NCI-H774 (cell line): Measurements from ENCODE around the gene GMFB.
A peak's percentile ranks its signal among the peaks of the same experiment; 100 is the strongest.
"Not testable (repeated sequence)": the region's sequence is repeated elsewhere in the genome, so short reads cannot be mapped to it uniquely, and the experiment has no call there.

ENCODE experiments used
- DNase-seq: peaks from one replicate; lab custom pipeline; 2025; lab: John Stamatoyannopoulos, UW

The GMFB gene

DNA sequence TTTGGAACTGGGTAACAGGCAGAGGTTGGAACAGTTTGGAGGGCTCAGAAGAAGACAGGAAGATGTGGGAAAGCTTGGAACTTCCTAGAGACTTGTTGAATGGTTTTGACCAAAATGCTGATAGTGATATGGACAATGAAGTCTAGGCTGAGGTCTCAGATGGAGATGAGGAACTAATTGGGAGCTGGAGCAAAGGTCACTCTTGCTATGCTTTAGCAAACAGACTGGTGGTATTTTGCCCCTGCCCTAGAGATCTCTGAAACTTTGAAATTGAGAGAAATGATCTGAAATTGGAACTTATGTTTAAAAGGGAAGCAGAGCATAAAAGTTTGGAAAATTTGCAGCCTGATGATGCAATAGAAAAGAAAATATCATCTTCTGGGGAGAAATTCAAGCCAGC lies 30.2 kb downstream of the GMFB start:
- not testable (repeated sequence) for DNase-seq

DNA sequence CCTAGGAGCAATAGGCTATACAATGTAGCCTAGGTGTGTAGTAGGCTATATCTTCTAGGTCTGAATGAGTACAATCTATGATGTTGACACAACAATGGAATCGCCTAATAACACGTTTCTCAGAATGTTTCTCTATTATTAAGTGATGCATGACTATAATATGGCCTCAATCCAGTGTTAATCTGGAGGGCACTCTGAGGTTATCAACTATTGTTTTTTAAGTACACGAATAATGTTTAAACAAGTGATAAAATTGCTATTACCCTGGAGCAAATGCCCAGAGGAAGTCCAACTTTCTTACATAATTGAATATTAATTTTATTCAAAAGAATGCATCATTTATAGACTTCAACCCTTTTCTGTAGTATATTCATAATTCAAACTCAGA lies 31.2 kb downstream of the GMFB start:
- DNase-seq: no peak

DNA sequence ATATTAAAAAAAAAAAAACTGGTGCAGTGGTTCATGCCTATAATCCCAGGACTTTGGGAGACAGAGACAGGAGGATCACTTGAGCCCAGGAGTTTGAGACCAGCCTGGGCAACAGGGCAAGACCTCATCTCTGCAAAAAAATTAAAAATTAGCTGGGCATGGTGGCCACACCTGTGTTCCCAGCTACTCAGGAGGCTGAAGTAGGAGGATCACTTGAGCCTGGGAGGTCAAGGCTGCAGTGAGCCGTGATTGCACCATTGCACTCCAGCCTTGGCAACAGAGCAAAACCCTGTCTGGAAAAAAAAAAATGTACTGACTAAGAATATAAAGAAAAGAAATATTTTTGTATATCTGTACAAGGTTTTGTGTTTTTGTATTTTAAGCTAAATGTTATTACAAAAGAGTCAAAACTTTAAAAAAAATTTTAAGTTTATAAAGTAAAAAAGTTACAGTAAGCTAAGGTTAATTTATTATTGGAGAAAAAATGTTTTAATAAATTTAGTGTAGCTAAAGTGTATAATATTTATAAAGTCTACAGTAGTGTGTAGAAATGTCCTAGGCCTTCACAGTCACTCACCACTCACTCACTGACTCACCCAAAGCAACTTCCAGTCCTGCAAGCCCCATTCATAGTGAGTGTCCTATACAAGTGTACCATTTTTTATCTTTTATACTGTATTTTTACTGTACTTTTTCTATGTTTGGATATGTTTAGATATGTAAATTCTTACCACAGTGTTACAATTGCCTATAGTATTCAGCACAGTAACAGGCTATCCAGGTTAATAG lies 31.8 kb downstream of the GMFB start:
- DNase-seq: not testable (repeated sequence)

GRCh38 chr14:54455363-54455762 lies 33.4 kb downstream of the GMFB start:
- DNase-seq: no peak

DNA sequence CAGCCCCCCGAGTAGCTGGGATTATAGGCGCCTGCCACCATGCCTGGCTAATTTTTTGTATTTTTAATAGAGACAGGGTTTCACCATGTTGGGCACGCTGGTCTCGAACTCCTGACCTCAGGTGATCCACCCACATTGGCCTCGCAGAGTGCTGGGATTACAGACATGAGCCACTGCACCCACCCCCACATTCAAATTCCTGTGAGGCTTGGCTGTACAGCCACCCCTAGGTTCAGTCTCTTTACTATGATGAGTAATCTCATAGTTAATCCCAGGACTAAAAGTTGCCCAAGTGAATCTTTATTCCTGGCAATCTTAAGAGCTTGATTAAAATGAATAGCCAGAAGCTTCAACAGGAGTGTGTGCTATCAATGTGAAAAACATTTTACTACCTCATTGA lies 34.8 kb downstream of the GMFB start:
- DNase-seq: not testable (repeated sequence)

DNA sequence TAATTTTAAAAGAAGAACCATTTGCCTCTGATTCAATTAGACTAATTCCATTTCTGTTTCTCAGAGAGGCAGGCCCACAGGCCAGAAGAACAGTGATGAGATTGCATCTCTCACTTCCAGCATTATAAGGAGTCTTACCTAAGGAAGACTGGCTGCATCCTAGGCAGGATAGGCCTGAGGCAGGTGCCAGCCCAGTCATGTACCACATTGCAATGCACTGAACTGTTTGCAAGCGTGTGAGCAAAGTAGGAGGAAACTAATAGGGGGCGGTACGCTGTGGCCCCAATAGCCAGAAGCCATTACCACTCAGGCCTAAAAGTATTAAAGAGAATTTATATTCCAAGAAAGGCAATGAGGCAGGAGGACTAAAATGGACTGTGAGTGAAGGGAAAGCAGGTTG lies 35.5 kb downstream of the GMFB start:
- no peak for DNase-seq

GRCh38 chr14:54451961-54452360 lies 36.8 kb downstream of the GMFB start:
- no peak for DNase-seq

DNA sequence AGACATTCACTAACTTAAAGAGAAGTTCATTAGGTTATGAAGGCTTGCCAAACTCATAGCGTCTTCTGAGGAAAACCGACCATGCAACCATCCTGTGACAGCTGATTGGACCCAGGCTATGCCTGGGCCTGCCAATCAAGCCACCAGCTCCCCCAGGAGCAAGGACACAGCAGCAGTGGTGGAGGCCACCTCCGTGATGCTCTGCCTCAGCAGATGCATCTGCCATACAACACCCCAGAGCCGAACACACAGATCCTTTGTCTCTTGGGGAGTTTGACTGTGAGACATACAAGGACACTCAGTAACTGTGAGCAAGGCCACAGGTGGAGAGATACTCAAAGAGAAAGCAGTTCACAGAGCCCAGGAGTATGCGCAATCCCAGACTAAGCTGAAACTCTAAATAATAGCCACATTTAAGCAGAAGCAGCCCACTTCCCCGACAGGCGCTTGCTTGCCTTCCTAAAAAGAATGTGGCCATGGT lies 37.6 kb downstream of the GMFB start:
- no peak for DNase-seq

GRCh38 chr14:54450535-54450934 lies 38.2 kb downstream of the GMFB start:
- no peak for DNase-seq

DNA sequence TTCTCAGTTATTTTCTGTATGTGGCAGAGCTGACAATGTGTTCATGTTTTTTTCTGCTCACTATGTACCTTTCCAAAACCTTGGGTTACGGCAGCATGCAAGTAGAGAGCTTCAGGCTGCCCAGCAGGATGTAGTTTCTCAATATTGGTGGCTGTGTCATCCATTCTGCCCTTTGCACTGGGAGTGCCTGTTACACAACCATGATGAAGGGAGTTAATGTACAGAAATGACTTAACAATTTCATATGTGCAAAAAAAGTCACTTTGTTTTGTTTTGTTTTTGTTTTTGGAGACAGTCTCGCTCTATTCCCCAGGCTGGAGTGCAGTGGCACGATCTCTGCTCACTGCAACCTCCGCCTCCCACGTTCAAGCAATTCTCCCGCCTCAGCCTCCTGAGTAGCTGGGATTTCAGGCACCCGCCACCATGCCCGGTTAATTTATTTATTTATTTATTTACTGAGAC lies 41.5 kb downstream of the GMFB start:
- no peak for DNase-seq

GRCh38 chr14:54446161-54446693 lies 42.6 kb downstream of the GMFB start:
- no peak for DNase-seq

- no peak for DNase-seq
These were observed 44.1 kb downstream of the GMFB start for GRCh38 chr14:54444681-54445080.

DNA sequence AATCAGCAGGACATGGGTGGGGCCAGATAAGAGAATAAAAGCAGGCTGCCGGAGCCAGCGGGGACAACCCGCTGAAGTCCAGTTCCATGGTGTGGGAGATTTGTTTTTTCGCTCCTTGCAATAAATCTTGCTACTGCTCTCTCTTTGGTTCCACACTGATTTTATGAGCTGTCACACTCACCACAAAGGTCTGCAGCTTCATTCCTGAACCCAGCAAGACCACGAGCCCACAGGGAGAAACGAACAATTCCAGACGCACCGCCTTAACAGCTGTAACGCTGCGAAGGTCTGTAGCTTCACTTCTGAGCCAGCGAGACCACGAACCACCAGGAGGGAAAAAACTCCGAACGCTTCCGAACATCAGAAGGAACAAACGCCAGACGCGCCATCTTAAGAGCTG lies 44.8 kb downstream of the GMFB start:
- DNase-seq: no peak

DNA sequence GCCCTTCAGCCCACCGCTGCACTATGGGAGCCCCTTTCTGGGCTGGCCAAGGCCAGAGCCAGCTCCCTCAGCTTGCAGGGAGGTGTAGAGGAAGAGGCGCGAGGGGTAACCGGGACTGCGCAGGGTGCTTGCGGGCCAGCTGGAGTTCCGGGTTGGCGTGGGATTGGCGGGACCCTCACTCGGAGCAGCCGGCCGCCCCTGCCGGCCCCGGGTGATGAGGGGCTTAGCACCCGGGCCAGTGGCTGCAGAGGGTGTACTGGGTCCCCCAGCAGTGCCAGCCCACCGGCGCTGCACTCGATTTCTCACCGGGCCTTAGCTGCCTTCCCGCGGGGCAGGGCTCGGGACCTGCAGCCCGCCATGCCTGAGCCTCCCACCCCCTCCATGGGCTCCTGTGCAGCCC lies 45.8 kb downstream of the GMFB start:
- not testable (repeated sequence) for DNase-seq

GRCh38 chr14:54440873-54441868 lies 47.6 kb downstream of the GMFB start, which contains the start of gene CNIH1:
Gene CNIH1, minus strand, starts transcription at chr14:54441374. Its CDS starts 47 bp downstream, at chr14:54441327.
- peak; percentile 77 for DNase-seq

DNA sequence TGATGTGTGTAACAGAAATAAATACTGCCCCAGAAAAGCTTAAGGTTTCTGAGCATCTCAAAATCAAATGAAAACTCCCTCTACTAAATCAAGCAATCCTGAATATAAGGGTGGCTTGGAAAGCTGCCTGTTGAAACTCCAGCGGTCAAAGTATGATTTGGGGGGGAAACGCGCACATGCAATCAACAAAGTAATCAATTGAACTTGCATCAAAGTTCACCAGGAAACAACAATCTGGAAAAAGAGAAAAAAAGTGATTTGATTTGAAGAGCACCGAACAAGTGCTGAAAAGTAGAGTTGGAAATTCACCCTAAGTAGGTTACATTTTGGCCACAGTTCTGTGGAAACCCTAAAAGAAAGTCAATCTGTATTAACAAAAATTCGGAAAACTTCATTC lies 48.3 kb downstream of the GMFB start:
- DNase-seq: no peak

- no peak for DNase-seq
These were observed 48.7 kb downstream of the GMFB start for GRCh38 chr14:54440037-54440436.

GRCh38 chr14:54438703-54439102 lies 50.1 kb downstream of the GMFB start:
- no peak for DNase-seq

GRCh38 chr14:54437954-54438353 lies 50.8 kb downstream of the GMFB start:
- not testable (repeated sequence) for DNase-seq

- DNase-seq: no peak
These were observed 53.2 kb downstream of the GMFB start for GRCh38 chr14:54435500-54435981.

- DNase-seq: no peak
These were observed 60.3 kb downstream of the GMFB start for GRCh38 chr14:54428527-54428926.

- no peak for DNase-seq
These were observed 60.9 kb downstream of the GMFB start for GRCh38 chr14:54427871-54428270.
